ENCODE measurements around the gene ZNF124.

Gene ZNF124

GRCh38 chr1:247204177-247204647, 32.4 kb upstream of the ZNF124 start:
- Histone ChIP-seq H3K4me1 (ENCODE audit: insufficient read depth, low read length) (peaks cover 16% of the 10 kb centered on the region), H4K20me1 (ENCODE audit: insufficient read depth, low read length) (peaks cover 44% of the 10 kb centered on the region), H3K27me3 (ENCODE audit: insufficient read depth, low read length, poor library complexity) (no peaks in the 10 kb centered on the region), H3K9me3 (ENCODE audit: insufficient read depth, low read length, severe bottlenecking) (no peaks in the 10 kb centered on the region), H3K79me2 (ENCODE audit: insufficient read depth, low read length) (peaks cover 80% of the 10 kb centered on the region), H2AFZ (ENCODE audit: low read depth, low read length) (no peak overlapping the region), H3K27ac (ENCODE audit: low read length) (no peak overlapping the region), H3K36me3 (ENCODE audit: insufficient read depth, low read length) (peaks cover 51% of the 10 kb centered on the region), H3K4me3 (ENCODE audit: low read depth in 1 of 2, low read length in 2 of 2) (no peak overlapping the region), H3K9ac (ENCODE audit: low read depth, low read length) (no peak overlapping the region), H3K4me2 (ENCODE audit: insufficient read depth, low read length) (no peak overlapping the region)
- TF ChIP-seq CTCF (IDR thresholded peaks at IDR 0.05; ENCODE audit: borderline replicate concordance, extremely low read depth, low read length, poor library complexity, severe bottlenecking) (no peak), EZH2 (IDR thresholded peaks at IDR 0.05; ENCODE audit: borderline replicate concordance, low read depth, low read length, severe bottlenecking) (no peak)
- ATAC-seq (ENCODE audit: insufficient read depth, low read depth), result no peak
- no peak for DNase-seq

GRCh38 chr1:247198781-247199180, 27.0 kb upstream of the ZNF124 start:
- no peak overlapping the region for H2AFZ ChIP-seq (ENCODE audit: low read depth, low read length)
- H3K79me2 ChIP-seq (ENCODE audit: insufficient read depth, low read length), result peaks cover 30% of the 10 kb centered on the region
- no peak overlapping the region for H3K4me2 ChIP-seq (ENCODE audit: insufficient read depth, low read length)
- H3K9ac ChIP-seq (ENCODE audit: low read depth, low read length), result no peak overlapping the region
- ATAC-seq (ENCODE audit: insufficient read depth, low read depth), result no peak
- no peak overlapping the region for H3K4me3 ChIP-seq (ENCODE audit: low read depth in 1 of 2, low read length in 2 of 2)
- peaks cover 75% of the 10 kb centered on the region for H3K36me3 ChIP-seq (ENCODE audit: insufficient read depth, low read length)
- H3K27me3 ChIP-seq (ENCODE audit: insufficient read depth, low read length, poor library complexity), result no peaks in the 10 kb centered on the region
- TF ChIP-seq CTCF (IDR thresholded peaks at IDR 0.05; ENCODE audit: borderline replicate concordance, extremely low read depth, low read length, poor library complexity, severe bottlenecking) (no peak), EZH2 (IDR thresholded peaks at IDR 0.05; ENCODE audit: borderline replicate concordance, low read depth, low read length, severe bottlenecking) (no peak)
- peaks cover 11% of the 10 kb centered on the region; the same call in 1 of the 2 replicates for H4K20me1 ChIP-seq (ENCODE audit: insufficient read depth, low read length)
- peaks cover 11% of the 10 kb centered on the region for H3K9me3 ChIP-seq (ENCODE audit: insufficient read depth, low read length, severe bottlenecking)
- H3K4me1 ChIP-seq (ENCODE audit: insufficient read depth, low read length), result no peaks in the 10 kb centered on the region
- DNase-seq, result no peak
- no peak overlapping the region for H3K27ac ChIP-seq (ENCODE audit: low read length)

- Histone ChIP-seq H3K27me3 (ENCODE audit: insufficient read depth, low read length, poor library complexity) (no peaks in the 10 kb centered on the region), H3K79me2 (ENCODE audit: insufficient read depth, low read length) (no peaks in the 10 kb centered on the region), H3K4me1 (ENCODE audit: insufficient read depth, low read length) (no peaks in the 10 kb centered on the region), H4K20me1 (ENCODE audit: insufficient read depth, low read length) (no peaks in the 10 kb centered on the region), H2AFZ (ENCODE audit: low read depth, low read length) (no peak overlapping the region), H3K4me2 (ENCODE audit: insufficient read depth, low read length) (no peak overlapping the region), H3K9ac (ENCODE audit: low read depth, low read length) (no peak overlapping the region), H3K4me3 (ENCODE audit: low read depth in 1 of 2, low read length in 2 of 2) (no peak overlapping the region), H3K36me3 (ENCODE audit: insufficient read depth, low read length) (peaks cover 83% of the 10 kb centered on the region), H3K27ac (ENCODE audit: low read length) (no peak overlapping the region), H3K9me3 (ENCODE audit: insufficient read depth, low read length, severe bottlenecking) (peaks cover 44% of the 10 kb centered on the region)
- ATAC-seq (ENCODE audit: insufficient read depth, low read depth) (no peak), DNase-seq (no peak)
- TF ChIP-seq EZH2 (IDR thresholded peaks at IDR 0.05; ENCODE audit: borderline replicate concordance, low read depth, low read length, severe bottlenecking) (no peak), CTCF (IDR thresholded peaks at IDR 0.05; ENCODE audit: borderline replicate concordance, extremely low read depth, low read length, poor library complexity, severe bottlenecking) (no peak)
Observed at GRCh38 chr1:247193958-247194357, 22.1 kb upstream of the ZNF124 start.

All from DND-41 (cell line).